Measurements from ENCODE around the gene LAMB1.
"Not testable (repeated sequence)": the region's sequence is repeated elsewhere in the genome, so short reads cannot be mapped to it uniquely, and the experiment has no call there.

The LAMB1 gene

DNA sequence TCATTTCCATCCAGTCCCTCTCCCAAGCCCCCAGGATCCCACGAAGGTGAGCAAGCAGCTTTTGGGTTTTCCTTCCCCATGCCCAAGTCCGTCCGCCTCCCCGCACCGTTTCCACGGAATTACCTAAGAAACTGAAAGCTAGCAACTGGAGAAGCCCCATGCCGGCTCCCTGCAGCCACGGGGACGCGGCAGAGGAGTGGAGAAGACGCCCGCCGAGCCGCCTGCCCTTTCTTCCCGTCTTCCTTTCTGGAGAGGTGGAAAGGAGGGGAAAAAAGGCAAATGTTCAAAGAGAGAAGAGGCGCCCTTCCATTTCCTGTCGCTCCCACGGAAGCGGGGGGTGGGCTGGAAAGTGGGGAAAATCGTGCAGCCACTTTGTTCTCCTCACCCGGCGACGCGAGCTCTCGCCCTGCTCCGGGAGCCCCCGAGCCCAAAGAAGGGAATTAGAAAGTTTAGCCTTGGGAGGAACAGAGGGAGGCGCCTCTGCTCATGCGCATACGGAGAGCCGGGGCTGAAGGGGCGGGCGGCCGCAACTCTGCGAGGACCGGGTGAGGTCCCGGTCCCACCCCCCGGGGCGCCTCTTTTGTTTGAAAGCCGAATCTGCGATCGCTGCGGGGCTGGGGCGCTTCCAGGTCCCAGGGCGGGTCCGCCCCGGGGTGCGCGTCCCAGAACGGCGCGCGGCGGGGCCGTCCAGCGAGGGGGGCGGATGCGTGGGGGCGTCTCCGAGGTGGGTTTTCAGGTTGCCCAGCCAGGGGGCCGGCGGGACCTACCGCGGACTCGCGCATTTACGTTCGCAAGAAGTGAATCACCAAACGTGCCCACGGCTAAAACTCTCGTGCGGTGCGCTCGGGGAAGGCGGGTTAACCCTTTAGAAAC is at the start of gene LAMB1:
Gene LAMB1 (minus strand): TSS at position 436 of the 873 bp plus-strand sequence. CDS start 276 bp downstream, at position 160.
- DNase-seq = no peak

GRCh38 chr7:108051454-108051853 is 48.5 kb upstream of the LAMB1 start:
- no peak for DNase-seq

- DNase-seq = no peak
Measured at GRCh38 chr7:108049962-108050361, 47.0 kb upstream of the LAMB1 start.

DNA sequence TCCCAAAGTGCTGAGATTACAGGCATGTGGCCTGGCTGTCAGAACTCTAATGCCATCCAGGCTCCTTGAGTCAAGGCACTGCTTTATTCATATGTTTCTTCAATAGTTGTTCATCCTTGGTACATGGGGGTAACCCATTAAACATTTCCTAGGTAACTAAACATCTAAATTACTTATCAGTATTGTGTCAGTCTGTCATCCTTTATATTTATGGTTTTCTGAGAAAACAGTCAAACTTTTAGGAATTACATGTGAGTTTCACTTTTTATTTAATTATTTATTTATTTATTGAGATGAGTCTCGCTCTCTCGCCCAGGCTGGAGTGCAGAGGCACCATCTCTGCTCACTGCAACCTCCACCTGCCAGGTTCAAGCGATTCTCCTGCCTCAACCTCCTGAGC is 45.5 kb upstream of the LAMB1 start:
- no peak for DNase-seq

GRCh38 chr7:108046952-108047506 is 44.1 kb upstream of the LAMB1 start:
- no peak for DNase-seq

DNA sequence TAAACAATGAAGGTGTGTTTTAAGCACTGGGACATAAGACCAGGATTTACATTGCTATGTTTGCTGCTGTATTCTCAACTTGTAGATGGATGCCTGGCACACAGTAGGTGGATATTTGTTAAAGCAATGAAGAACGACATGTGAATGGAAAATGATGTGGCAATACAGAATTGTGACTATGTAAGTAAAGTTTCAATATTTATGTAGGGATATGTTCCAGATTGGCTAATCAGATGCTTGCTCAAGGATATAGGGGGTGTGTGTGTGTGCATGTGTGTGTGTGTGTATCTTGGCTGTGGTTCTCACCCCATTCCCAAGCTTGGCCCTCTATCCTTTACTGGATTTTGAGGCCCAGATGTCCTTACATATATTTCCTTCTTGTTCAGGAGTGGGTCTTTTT is 42.7 kb upstream of the LAMB1 start:
- DNase-seq = no peak

DNA sequence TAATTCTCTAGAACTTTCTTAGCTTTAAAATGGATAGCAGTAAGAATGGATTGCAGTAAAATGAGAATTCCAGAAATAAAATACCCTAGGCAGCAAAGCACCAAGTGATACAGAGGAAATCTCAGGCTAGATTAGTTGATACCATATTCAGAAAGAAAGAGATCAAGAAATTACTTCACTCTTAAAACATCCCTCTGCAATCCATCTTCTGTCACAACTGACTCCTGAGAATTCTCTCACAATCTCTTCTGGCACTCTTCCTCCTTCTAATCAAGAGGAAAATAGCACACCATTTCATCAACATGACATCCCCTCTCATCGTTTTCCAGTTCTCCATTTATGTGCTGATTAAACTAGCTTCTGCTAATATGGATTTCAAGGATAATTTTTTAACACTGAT is 42.2 kb upstream of the LAMB1 start:
- DNase-seq = no peak

GRCh38 chr7:108044345-108044744 is 41.4 kb upstream of the LAMB1 start:
- DNase-seq = no peak

GRCh38 chr7:108038986-108039385 is 36.0 kb upstream of the LAMB1 start:
- DNase-seq = no peak

DNA sequence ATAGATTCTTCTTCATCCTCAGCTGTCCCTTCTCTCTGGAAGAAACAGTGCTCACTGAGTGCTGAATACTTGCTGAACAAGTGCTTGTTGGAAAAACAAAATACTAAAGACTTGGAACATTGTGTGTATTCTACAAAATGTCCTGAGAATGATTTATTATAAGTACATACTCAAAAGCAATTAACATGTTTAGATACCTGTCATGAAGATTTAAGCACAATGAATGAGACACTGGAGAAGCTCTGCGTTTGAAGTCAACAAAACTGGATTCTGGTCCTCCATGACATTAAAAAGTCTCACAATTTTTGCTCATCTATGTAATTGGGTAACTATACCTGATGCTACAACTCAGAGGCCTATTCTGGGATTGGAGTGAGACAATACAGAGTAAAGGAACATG is 34.8 kb upstream of the LAMB1 start:
- DNase-seq = no peak

DNA sequence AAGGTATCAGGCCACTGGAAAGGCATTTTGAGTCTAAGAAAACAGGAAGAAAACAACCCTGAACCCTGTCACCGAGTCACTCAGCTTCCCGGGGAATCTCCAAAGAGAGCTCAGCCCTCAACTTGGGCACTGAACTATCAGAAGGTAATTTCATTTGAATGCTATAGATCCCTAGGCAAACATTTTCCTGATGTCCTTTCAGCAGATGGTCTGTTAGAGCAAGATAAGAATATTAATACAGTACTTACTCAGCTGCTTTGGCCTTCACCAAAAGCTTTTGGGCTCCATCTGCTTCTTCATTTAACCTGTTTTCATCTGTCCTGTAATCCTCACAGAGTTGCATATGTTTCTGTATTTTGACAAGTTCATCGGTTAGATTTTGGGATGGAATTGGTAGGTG is 34.2 kb upstream of the LAMB1 start:
- DNase-seq = no peak

GRCh38 chr7:108034586-108034985 is 31.6 kb upstream of the LAMB1 start:
- no peak for DNase-seq

DNA sequence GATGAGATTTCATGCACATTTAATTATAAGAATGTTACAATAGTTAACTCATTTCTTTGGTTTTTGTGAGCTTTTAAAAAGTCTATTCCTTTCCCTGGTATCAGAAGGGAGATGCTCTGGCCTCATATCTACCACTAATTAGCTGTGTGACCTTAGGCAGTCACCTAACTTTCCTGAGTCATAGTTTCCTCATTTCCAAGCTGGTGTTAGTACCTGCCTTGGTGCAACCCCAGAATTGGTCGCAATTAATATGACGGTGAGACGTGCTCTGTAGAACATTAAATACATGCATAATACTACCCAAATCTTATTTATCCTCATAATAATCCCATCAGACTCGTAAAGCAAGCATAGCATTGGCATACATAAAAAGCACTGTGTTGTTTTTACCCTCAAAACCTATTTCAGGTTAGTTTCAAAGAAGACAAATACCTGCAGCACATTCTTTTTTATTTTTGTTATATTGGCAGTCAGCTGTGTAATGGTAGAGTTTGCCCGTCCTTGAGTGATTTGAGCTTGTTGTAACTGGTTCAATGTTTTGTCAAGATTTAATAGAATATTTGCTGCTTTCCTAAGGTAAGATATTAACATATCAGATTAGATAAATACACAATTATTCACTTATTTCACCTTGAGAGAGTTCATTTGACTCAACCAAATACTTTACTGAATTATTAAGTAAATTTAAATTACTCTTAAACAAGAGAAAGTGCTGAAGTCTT is 31.0 kb upstream of the LAMB1 start:
- no peak for DNase-seq

GRCh38 chr7:108033309-108033708 is 30.3 kb upstream of the LAMB1 start:
- not testable (repeated sequence) for DNase-seq

- DNase-seq = no peak
Measured at GRCh38 chr7:108030516-108030915, 27.6 kb upstream of the LAMB1 start.

DNA sequence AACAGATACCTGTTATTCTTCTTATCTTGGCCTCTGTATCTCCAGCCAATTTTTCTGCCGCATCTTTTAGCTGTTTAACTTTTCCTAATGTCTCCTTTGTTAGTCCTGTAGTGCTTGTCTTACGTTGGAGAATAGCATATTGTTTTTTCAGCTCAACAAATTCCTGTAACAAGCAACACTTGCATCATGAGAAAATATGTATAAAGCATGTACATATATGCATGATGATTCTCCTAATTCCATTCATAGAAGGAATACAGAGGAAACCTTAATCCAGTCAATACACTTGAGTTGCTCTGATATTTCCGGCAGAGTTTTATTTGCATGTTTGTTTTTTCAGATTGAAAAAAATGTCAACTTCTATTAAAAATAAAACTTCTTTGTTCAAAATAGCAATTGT is 26.1 kb upstream of the LAMB1 start:
- DNase-seq = no peak

DNA sequence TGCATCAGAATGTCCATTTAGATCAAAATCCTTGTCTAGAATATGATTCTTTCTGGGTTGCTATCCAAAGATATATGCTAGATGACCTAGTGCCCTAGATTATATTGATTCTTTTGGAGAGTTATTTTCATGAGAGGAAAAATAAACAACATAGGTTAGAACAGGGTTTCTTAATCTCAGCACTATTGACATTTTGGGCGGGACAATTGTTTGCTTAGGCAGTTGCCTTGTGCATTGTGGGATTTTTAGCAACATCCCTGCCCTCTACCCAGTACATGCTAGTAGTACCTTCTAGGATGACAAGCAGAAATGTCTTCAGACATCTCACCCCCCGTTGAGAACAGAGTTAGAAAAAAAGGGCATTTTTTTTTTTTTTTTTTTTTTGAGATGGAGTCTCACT is 25.1 kb upstream of the LAMB1 start:
- DNase-seq = no peak

- DNase-seq = no peak
Measured at GRCh38 chr7:108027239-108027638, 24.3 kb upstream of the LAMB1 start.

GRCh38 chr7:108026647-108027046 is 23.7 kb upstream of the LAMB1 start:
- DNase-seq = no peak

GRCh38 chr7:108026116-108026515 is 23.2 kb upstream of the LAMB1 start:
- DNase-seq = no peak

GRCh38 chr7:108024538-108024937 is 21.6 kb upstream of the LAMB1 start:
- no peak for DNase-seq

GRCh38 chr7:108020585-108020984 is 17.6 kb upstream of the LAMB1 start:
- no peak for DNase-seq

- DNase-seq = no peak
Measured at GRCh38 chr7:108018668-108019067, 15.7 kb upstream of the LAMB1 start.

DNA sequence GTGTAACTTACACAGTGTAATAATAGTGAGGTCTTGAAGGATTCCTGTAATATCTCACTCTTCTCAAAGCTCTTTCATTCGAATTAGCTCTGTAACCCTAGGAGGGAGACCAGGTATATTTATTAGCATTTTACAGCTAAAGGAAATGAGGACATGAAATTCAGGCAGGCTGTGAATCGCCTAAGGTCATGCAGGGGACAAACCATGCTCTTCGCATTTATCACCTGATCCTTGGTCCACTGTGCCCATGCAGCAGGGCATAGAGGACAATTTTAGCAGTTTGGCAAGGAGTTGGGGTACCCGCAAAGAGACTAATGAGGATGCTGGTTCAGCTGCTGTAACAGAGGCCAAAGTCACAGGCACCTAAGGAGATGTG is 14.8 kb upstream of the LAMB1 start:
- no peak for DNase-seq
